K562 (cell line): ENCODE data around the gene ENTREP3. TPM values are rescaled to one million over a fixed set of nuclear protein-coding genes. Genes with fewer than 3 reads are reported as not detected.
A peak's percentile ranks its signal among the peaks of the same experiment; 100 is the strongest.

Experiments
- CTBP1 ChIP-seq: fragments of 450-650 bp; IDR thresholded peaks from 2 replicates; pipeline ENCODE4 v1.6.1; 2016; ENCODE audit warnings: borderline replicate concordance
- DPF2 ChIP-seq: fragments of 450-650 bp; IDR thresholded peaks from 2 replicates; pipeline ENCODE4 v1.6.1; 2016
- GABPB1 ChIP-seq: sonication (generic); formaldehyde crosslinking; IDR thresholded peaks from 2 replicates; pipeline ENCODE4 v1.8.0; 2022; ENCODE audit warnings: mild to moderate bottlenecking, missing genetic modification reagents
- KDM1A ChIP-seq, 2 experiments: fragments of 450-650 bp; IDR thresholded peaks; 2 replicates each; pipeline ENCODE4 v1.6.1; 2016; ENCODE audit warnings: mild to moderate bottlenecking in 2 of 2
- NFRKB ChIP-seq: fragments of 450-650 bp; IDR thresholded peaks from 2 replicates; pipeline ENCODE4 v1.6.1; 2016; ENCODE audit warnings: low read depth
- NRF1 ChIP-seq, 2 experiments: fragments of 450-650 bp; IDR thresholded peaks in 1 of 2; conservative IDR thresholded peaks in 1 of 2; 2 replicates each; pipeline ENCODE4 v1.6.1; 2014; ENCODE audit warnings: mild to moderate bottlenecking in 2 of 2
- PML ChIP-seq: IDR thresholded peaks from 2 replicates; pipeline ENCODE4 v1.6.1; 2012; ENCODE audit warnings: low read length, inconsistent platforms
- RAD51 ChIP-seq: fragments of 450-650 bp; IDR thresholded peaks from 2 replicates; pipeline ENCODE4 v1.7.1; 2016; ENCODE audit warnings: low read depth, mild to moderate bottlenecking, borderline replicate concordance
- TCFL5 ChIP-seq: fragments of 250-450 bp; sonication (Bioruptor Pico); conservative IDR thresholded peaks from 2 replicates; pipeline ENCODE4 v1.6.1; 2021; ENCODE audit warnings: mild to moderate bottlenecking, moderate library complexity, matching md5 sums
- TRIM24 ChIP-seq, 2 experiments: fragments of 450-650 bp; IDR thresholded peaks; 2 replicates each; pipeline ENCODE4 v1.6.1; 2016
- polyA plus RNA-seq, 8 experiments: library from polyadenylated mRNA; depleted of rRNA in 4 of 8; stranded (reverse) in 5 of 8; unstranded in 3 of 8; fragments of >200 nt; fragmentation: Nextera tagmentation in 2 of 8; fragmentation: Illumina TruSeq in 1 of 8; extraction: Ambion mirVana in 2 of 8; extraction: Trizol in 1 of 8; gene quantifications; 2 replicates each; pipeline versions ENCODE4 v1.2.1 to v1.2.3, GENCODE V29; 2011 to 2014; ENCODE audit warnings: inconsistent platforms in 1 of 8, missing spikeins in 1 of 8
- total RNA-seq, 7 experiments: library from RNA; depleted of rRNA in 6 of 7; stranded (reverse); fragments of >200 nt in 6 of 7; fragmentation: Illumina TruSeq in 2 of 7; extraction: Trizol in 2 of 7; gene quantifications; 2 replicates each; pipeline versions ENCODE4 v1.2.1 to v1.2.3, GENCODE V29; 2011 to 2021; ENCODE audit warnings: low replicate concordance in 1 of 7
- TF ChIP-seq, protein P1 (sequence below), 2 experiments: fragments of 450-650 bp in 1 of 2; sonication (generic) in 1 of 2; formaldehyde crosslinking in 1 of 2; IDR thresholded peaks; 2 replicates each; pipeline versions ENCODE4 v1.7.1 to v1.9.0; 2016 to 2022; ENCODE audit warnings: inconsistent platforms in 1 of 2, mild to moderate bottlenecking in 1 of 2, missing genetic modification reagents in 1 of 2
- TF ChIP-seq, protein P2 (sequence below), 2 experiments: fragments of 450-650 bp; IDR thresholded peaks; 2 replicates each; pipeline ENCODE4 v1.6.1; 2016
- TF ChIP-seq, protein P3 (sequence below): sonication (generic); formaldehyde crosslinking; IDR thresholded peaks from 2 replicates; pipeline ENCODE4 v1.8.1; 2023; ENCODE audit warnings: mild to moderate bottlenecking, missing genetic modification reagents, moderate library complexity
- TF ChIP-seq, protein P4 (sequence below): fragments of 450-650 bp; IDR thresholded peaks from 2 replicates; pipeline ENCODE4 v1.6.1; 2016; ENCODE audit warnings: antibody characterized with exemption

The ENTREP3 gene
- total and polyA plus RNA-seq, 9 of the 15 experiments (the other 6 are each of a cell fraction or from before 2014, with no cell fraction given): 1.9 to 41.8 (median 5.9) TPM

DNA sequence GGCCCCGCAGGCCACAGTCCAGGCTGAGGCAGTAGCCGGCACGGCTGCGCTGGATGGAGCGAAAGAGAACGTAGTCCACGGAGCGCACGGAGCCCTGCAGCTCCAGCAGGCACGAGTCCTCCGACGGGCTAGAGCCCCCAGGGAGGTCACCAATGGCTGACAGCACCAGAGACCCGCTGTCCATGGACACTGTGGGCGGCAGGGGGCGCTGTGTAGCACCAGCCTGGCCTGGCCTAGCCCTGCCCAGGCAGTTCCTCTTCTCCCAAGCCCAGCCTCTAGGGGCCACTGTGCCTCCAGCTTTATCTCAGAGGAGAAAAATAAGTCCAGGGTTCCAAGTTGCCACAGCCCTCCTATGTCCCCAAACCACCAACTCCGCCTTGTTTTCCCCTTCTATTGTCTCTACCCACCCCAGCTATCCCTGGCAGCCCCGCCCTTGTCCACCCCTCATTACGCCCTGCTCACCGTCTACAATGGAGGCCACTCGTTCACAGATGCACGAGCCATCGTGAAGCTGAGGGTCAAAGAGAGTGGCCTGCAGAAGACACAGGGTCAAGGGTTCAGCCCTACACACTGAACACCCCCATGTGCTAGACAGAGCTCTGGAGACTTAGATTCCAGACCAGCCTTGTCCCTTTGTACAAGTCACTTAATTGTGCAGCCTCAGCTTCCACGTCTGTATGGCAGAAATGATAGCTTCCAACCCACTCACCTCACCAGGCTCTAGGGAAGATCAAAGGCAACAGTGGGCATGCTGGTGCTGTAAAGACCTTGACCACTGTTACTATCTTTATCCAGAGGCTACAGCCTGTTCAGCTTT, 4.4 kb downstream of the ENTREP3 start (continued):
- TF ChIP-seq, protein P1, sequence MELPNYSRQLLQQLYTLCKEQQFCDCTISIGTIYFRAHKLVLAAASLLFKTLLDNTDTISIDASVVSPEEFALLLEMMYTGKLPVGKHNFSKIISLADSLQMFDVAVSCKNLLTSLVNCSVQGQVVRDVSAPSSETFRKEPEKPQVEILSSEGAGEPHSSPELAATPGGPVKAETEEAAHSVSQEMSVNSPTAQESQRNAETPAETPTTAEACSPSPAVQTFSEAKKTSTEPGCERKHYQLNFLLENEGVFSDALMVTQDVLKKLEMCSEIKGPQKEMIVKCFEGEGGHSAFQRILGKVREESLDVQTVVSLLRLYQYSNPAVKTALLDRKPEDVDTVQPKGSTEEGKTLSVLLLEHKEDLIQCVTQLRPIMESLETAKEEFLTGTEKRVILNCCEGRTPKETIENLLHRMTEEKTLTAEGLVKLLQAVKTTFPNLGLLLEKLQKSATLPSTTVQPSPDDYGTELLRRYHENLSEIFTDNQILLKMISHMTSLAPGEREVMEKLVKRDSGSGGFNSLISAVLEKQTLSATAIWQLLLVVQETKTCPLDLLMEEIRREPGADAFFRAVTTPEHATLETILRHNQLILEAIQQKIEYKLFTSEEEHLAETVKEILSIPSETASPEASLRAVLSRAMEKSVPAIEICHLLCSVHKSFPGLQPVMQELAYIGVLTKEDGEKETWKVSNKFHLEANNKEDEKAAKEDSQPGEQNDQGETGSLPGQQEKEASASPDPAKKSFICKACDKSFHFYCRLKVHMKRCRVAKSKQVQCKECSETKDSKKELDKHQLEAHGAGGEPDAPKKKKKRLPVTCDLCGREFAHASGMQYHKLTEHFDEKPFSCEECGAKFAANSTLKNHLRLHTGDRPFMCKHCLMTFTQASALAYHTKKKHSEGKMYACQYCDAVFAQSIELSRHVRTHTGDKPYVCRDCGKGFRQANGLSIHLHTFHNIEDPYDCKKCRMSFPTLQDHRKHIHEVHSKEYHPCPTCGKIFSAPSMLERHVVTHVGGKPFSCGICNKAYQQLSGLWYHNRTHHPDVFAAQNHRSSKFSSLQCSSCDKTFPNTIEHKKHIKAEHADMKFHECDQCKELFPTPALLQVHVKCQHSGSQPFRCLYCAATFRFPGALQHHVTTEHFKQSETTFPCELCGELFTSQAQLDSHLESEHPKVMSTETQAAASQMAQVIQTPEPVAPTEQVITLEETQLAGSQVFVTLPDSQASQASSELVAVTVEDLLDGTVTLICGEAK (IDR thresholded peaks at IDR 0.05): no peak
- TF ChIP-seq, protein P1 (CRISPR knock-in tag; IDR thresholded peaks at IDR 0.05): no peak
- TF ChIP-seq, protein P2, sequence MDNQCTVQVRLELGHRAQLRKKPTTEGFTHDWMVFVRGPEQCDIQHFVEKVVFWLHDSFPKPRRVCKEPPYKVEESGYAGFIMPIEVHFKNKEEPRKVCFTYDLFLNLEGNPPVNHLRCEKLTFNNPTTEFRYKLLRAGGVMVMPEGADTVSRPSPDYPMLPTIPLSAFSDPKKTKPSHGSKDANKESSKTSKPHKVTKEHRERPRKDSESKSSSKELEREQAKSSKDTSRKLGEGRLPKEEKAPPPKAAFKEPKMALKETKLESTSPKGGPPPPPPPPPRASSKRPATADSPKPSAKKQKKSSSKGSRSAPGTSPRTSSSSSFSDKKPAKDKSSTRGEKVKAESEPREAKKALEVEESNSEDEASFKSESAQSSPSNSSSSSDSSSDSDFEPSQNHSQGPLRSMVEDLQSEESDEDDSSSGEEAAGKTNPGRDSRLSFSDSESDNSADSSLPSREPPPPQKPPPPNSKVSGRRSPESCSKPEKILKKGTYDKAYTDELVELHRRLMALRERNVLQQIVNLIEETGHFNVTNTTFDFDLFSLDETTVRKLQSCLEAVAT (IDR thresholded peaks at IDR 0.05): peak in 1 of 2 experiments; percentile 73; a peak in 1 of 4 replicates
- TF ChIP-seq NFRKB: no peak
- peak; percentile 80 for TF ChIP-seq CTBP1
- TF ChIP-seq RAD51: 0 out of 2 replicates have a peak, but pooled peaks have one; percentile 15
- TF ChIP-seq TRIM24 (IDR thresholded peaks at IDR 0.05): no peak
- TF ChIP-seq KDM1A (IDR thresholded peaks at IDR 0.05): no peak
- TF ChIP-seq NRF1 (conservative IDR thresholded peaks at IDR 0.05 in 1 of 2, IDR thresholded peaks at IDR 0.05 in 1 of 2): 0 out of 4 replicates have a peak, but pooled peaks of 1 of the 2 experiments have one; percentile 21
- peak; percentile 64; the same call in 1 of the 2 replicates for TF ChIP-seq GABPB1 (CRISPR knock-in tag)
- 0 out of 2 replicates have a peak, but pooled peaks have one; percentile 32 for TF ChIP-seq DPF2
- 0 out of 2 replicates have a peak, but pooled peaks have one; percentile 31 for TF ChIP-seq PML
- no peak for TF ChIP-seq TCFL5 (CRISPR knock-in tag)
- TF ChIP-seq, protein P3, sequence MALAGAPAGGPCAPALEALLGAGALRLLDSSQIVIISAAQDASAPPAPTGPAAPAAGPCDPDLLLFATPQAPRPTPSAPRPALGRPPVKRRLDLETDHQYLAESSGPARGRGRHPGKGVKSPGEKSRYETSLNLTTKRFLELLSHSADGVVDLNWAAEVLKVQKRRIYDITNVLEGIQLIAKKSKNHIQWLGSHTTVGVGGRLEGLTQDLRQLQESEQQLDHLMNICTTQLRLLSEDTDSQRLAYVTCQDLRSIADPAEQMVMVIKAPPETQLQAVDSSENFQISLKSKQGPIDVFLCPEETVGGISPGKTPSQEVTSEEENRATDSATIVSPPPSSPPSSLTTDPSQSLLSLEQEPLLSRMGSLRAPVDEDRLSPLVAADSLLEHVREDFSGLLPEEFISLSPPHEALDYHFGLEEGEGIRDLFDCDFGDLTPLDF (CRISPR knock-in tag): peak; percentile 41; the same call in 1 of the 2 replicates
- TF ChIP-seq, protein P4, sequence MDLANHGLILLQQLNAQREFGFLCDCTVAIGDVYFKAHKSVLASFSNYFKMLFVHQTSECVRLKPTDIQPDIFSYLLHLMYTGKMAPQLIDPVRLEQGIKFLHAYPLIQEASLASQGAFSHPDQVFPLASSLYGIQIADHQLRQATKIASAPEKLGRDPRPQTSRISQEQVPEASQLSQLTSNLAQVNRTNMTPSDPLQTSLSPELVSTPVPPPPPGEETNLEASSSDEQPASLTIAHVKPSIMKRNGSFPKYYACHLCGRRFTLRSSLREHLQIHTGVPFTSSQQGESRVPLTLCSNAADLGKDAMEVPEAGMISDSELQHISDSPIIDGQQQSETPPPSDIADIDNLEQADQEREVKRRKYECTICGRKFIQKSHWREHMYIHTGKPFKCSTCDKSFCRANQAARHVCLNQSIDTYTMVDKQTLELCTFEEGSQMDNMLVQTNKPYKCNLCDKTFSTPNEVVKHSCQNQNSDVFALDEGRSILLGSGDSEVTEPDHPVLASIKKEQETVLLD: peak; percentile 14; the same call in 1 of the 2 replicates
